RCC 7860 (cell line): Measurements from ENCODE around the gene MISP.
"Not testable (repeated sequence)": the region's sequence is repeated elsewhere in the genome, so short reads cannot be mapped to it uniquely, and the experiment has no call there.

Source experiments
- DNase-seq: peaks from one replicate; pipeline ENCODE4 v3.0.0-alpha.2; 2015; ENCODE audit warnings: low spot score
- FAIRE-seq: peaks from 2 replicates; lab custom pipeline; 2012; peaks lifted over from hg19 to GRCh38; lab: Jason Lieb, UNC

MISP gene

GRCh38 chr19:750640-751423, at the start of gene MISP:
Gene MISP, plus strand, starts transcription at chr19:751112. Its CDS starts 5,835 bp downstream, at chr19:756947.
- FAIRE-seq: no peak
- no peak for DNase-seq

- not testable (repeated sequence) for FAIRE-seq, DNase-seq
These were observed 48.1 kb upstream of the MISP start for GRCh38 chr19:702847-703246.

GRCh38 chr19:703329-703650, 47.6 kb upstream of the MISP start:
- FAIRE-seq (no peak), DNase-seq (no peak)

- FAIRE-seq (no peak), DNase-seq (no peak)
These were observed 47.1 kb upstream of the MISP start for GRCh38 chr19:703651-704446.

GRCh38 chr19:704447-704741, 46.5 kb upstream of the MISP start:
- FAIRE-seq (no peak), DNase-seq (no peak)

GRCh38 chr19:708154-709143, 42.5 kb upstream of the MISP start, which contains the start of gene PALM:
Gene PALM, plus strand, starts transcription at chr19:708935. Its CDS starts 212 bp downstream, at chr19:709147.
- DNase-seq (no peak), FAIRE-seq (no peak)

GRCh38 chr19:709196-709964, 41.5 kb upstream of the MISP start:
- FAIRE-seq: no peak
- DNase-seq: no peak

- no peak for DNase-seq
- no peak for FAIRE-seq
These were observed 40.8 kb upstream of the MISP start for GRCh38 chr19:709965-710571.

GRCh38 chr19:710767-711166, 40.1 kb upstream of the MISP start:
- DNase-seq (no peak), FAIRE-seq (no peak)

GRCh38 chr19:711254-711653, 39.7 kb upstream of the MISP start:
- DNase-seq (no peak), FAIRE-seq (no peak)

GRCh38 chr19:715347-715746, 35.6 kb upstream of the MISP start:
- no peak for FAIRE-seq
- no peak for DNase-seq

GRCh38 chr19:718251-718951, 32.5 kb upstream of the MISP start:
- no peak for FAIRE-seq
- DNase-seq: no peak

GRCh38 chr19:718991-719512, 31.9 kb upstream of the MISP start:
- DNase-seq (no peak), FAIRE-seq (no peak)

GRCh38 chr19:719636-720344, 31.1 kb upstream of the MISP start:
- DNase-seq (no peak), FAIRE-seq (no peak)

GRCh38 chr19:720345-721160, 30.4 kb upstream of the MISP start:
- FAIRE-seq (no peak), DNase-seq (no peak)

- DNase-seq (no peak), FAIRE-seq (no peak)
These were observed 28.3 kb upstream of the MISP start for GRCh38 chr19:722553-723101.

GRCh38 chr19:723247-723646, 27.7 kb upstream of the MISP start:
- DNase-seq (no peak), FAIRE-seq (no peak)
